ENCODE measurements around the gene PRKCA. TPM values are rescaled to one million over a fixed set of nuclear protein-coding genes. Genes with fewer than 3 reads are reported as not detected.

The PRKCA gene
- total and polyA plus RNA-seq, 3 experiments from 2014 or later, result 1.8 to 74.1 (median 73.9) TPM

GRCh38 chr17:66715076-66715675 lies 412.8 kb downstream of the PRKCA start:
- Histone ChIP-seq H3K27ac (ENCODE audit: low read depth, low read length) (no peak overlapping the region), H3K4me3 (ENCODE audit: low read length) (no peak overlapping the region), H3K36me3 (ENCODE audit: insufficient read depth, low read length) (no peaks in the 10 kb centered on the region), H3K9me3 (ENCODE audit: low read length) (no peaks in the 10 kb centered on the region), H3K4me1 (ENCODE audit: insufficient read depth, low read length) (peaks cover 23% of the 10 kb centered on the region), H3K27me3 (ENCODE audit: insufficient read depth, low read length, poor library complexity, severe bottlenecking) (no peaks in the 10 kb centered on the region)
- Mint-ChIP-seq H3K36me3 (peaks cover 0 to 9% (median 9%) of the 10 kb centered on the region in 3 donors), H3K4me3 (no peak overlapping the region), H3K27me3 (no peaks in the 10 kb centered on the region), H3K4me1 (peaks cover 46 to 49% (median 48%) of the 10 kb centered on the region in 3 donors), H3K9me3 (no peaks in the 10 kb centered on the region), H3K27ac (peak overlapping the region in 4 of 8 donors; percentile 26 to 95 (median 63))
- ChIA-PET POLR2A (interaction anchor here (0.7 kb wide), 1 partner anchor 163 kb away, joined by 5 read pairs; no protein-coding TSS in a partner anchor), CTCF (interaction anchor here (0.8 to 2.1 kb wide), 4 partner anchors 10 to 196 kb away, joined by 3 to 4 read pairs (median 3); no protein-coding TSS in a partner anchor)
- no peak for DNase-seq

- no peaks in the 10 kb centered on the region for H3K27me3 Mint-ChIP-seq
- no peaks in the 10 kb centered on the region for H3K9me3 Mint-ChIP-seq
- DNase-seq, result peak in 2 of 5 donors; percentile 12 to 23
- POLR2A ChIA-PET, result no interaction called here
- Histone ChIP-seq H3K9me3 (ENCODE audit: low read length) (no peaks in the 10 kb centered on the region), H3K27ac (ENCODE audit: low read depth, low read length) (no peak overlapping the region), H3K4me1 (ENCODE audit: insufficient read depth, low read length) (peaks cover 23% of the 10 kb centered on the region), H3K27me3 (ENCODE audit: insufficient read depth, low read length, poor library complexity, severe bottlenecking) (no peaks in the 10 kb centered on the region), H3K4me3 (ENCODE audit: low read length) (no peak overlapping the region), H3K36me3 (ENCODE audit: insufficient read depth, low read length) (no peaks in the 10 kb centered on the region)
- H3K36me3 Mint-ChIP-seq, result peaks cover 0 to 9% (median 7%) of the 10 kb centered on the region in 3 donors
- peaks cover 43 to 45% (median 45%) of the 10 kb centered on the region in 3 donors for H3K4me1 Mint-ChIP-seq
- H3K27ac Mint-ChIP-seq, result peak overlapping the region in 4 of 8 donors; percentile 18 to 42 (median 24)
- no peak overlapping the region for H3K4me3 Mint-ChIP-seq
- CTCF ChIA-PET, result interaction anchor here (0.7 to 0.8 kb wide), 2 partner anchors 10 to 195 kb away, joined by 3 read pairs; no protein-coding TSS in a partner anchor
Measured at GRCh38 chr17:66715745-66716156, 413.3 kb downstream of the PRKCA start.

DNA sequence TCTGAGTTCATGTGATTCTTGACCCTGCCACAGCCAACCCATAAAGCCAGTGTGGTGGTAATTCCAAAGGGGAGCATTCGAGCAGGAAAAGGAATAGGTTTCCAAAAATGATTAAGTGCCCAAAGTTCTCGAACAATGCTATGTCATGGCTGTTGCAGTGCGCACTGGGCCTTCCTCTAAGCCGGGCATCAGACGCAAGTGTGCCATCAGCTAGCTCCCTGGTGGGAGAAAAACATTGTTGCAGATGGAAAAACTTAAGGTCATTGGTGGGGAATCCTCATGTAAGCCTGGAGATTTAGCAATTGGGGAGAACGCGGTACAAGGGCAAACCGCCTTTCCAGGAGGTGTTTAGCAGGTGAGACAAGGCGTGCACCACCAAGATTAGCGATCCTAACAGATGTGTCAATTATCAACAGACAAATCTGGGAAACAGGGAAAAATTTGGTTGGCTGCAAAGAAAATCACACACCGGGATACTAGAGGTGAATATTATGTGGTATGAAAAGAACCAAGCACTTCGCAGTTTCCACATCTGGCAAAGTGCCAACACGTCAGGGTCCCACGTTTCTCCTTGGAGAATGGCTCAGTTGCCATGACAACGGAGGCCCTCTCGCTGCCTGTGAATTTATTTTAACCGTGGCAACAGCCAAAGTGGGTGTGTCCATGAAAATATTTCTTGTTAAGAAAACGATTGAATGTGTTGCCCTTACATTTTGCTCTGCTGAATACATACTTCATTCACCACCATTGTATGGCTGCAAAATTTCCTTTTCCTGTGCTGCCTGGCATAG lies 414.0 kb downstream of the PRKCA start:
- no peak overlapping the region for H3K4me3 ChIP-seq (ENCODE audit: low read length)
- peaks cover 23% of the 10 kb centered on the region for H3K4me1 ChIP-seq (ENCODE audit: insufficient read depth, low read length)
- CTCF ChIA-PET, result interaction anchor here (0.7 kb wide), 1 partner anchor 10 kb away, joined by 3 read pairs; no protein-coding TSS in a partner anchor
- Mint-ChIP-seq H3K9me3 (no peaks in the 10 kb centered on the region), H3K36me3 (peaks cover 0 to 9% (median 7%) of the 10 kb centered on the region in 3 donors), H3K27me3 (no peaks in the 10 kb centered on the region), H3K4me1 (peaks cover 39 to 40% (median 40%) of the 10 kb centered on the region in 3 donors), H3K4me3 (no peak overlapping the region), H3K27ac (peak overlapping the region in 1 of 8 donors; percentile 26)
- no peaks in the 10 kb centered on the region for H3K27me3 ChIP-seq (ENCODE audit: insufficient read depth, low read length, poor library complexity, severe bottlenecking)
- no peak for DNase-seq
- POLR2A ChIA-PET, result no interaction called here
- no peak overlapping the region for H3K27ac ChIP-seq (ENCODE audit: low read depth, low read length)
- no peaks in the 10 kb centered on the region for H3K9me3 ChIP-seq (ENCODE audit: low read length)
- no peaks in the 10 kb centered on the region for H3K36me3 ChIP-seq (ENCODE audit: insufficient read depth, low read length)

GRCh38 chr17:66717641-66718058 lies 415.2 kb downstream of the PRKCA start:
- H3K4me3 Mint-ChIP-seq, result no peak overlapping the region
- peaks cover 0 to 9% (median 7%) of the 10 kb centered on the region in 3 donors for H3K36me3 Mint-ChIP-seq
- POLR2A ChIA-PET, result no interaction called here
- H3K27ac Mint-ChIP-seq, result peak overlapping the region in 3 of 8 donors; percentile 17 to 25 (median 24)
- H3K36me3 ChIP-seq (ENCODE audit: insufficient read depth, low read length), result no peaks in the 10 kb centered on the region
- peaks cover 28% of the 10 kb centered on the region in 3 donors for H3K4me1 Mint-ChIP-seq
- H3K9me3 ChIP-seq (ENCODE audit: low read length), result no peaks in the 10 kb centered on the region
- no peaks in the 10 kb centered on the region for H3K9me3 Mint-ChIP-seq
- CTCF ChIA-PET, result no interaction called here
- H3K4me1 ChIP-seq (ENCODE audit: insufficient read depth, low read length), result peaks cover 14% of the 10 kb centered on the region
- H3K27me3 ChIP-seq (ENCODE audit: insufficient read depth, low read length, poor library complexity, severe bottlenecking), result no peaks in the 10 kb centered on the region
- H3K27me3 Mint-ChIP-seq, result no peaks in the 10 kb centered on the region
- no peak for DNase-seq
- no peak overlapping the region for H3K4me3 ChIP-seq (ENCODE audit: low read length)
- no peak overlapping the region for H3K27ac ChIP-seq (ENCODE audit: low read depth, low read length)

GRCh38 chr17:66720027-66720426 lies 417.6 kb downstream of the PRKCA start:
- Histone ChIP-seq H3K36me3 (ENCODE audit: insufficient read depth, low read length) (no peaks in the 10 kb centered on the region), H3K27me3 (ENCODE audit: insufficient read depth, low read length, poor library complexity, severe bottlenecking) (no peaks in the 10 kb centered on the region), H3K4me3 (ENCODE audit: low read length) (no peak overlapping the region), H3K27ac (ENCODE audit: low read depth, low read length) (no peak overlapping the region), H3K4me1 (ENCODE audit: insufficient read depth, low read length) (no peaks in the 10 kb centered on the region), H3K9me3 (ENCODE audit: low read length) (no peaks in the 10 kb centered on the region)
- Mint-ChIP-seq H3K9me3 (no peaks in the 10 kb centered on the region), H3K36me3 (peaks cover 0 to 8% (median 7%) of the 10 kb centered on the region in 3 donors), H3K4me3 (peak overlapping the region in 2 of 7 donors; percentile 15 to 47), H3K27ac (peak overlapping the region in 2 of 8 donors; percentile 30 to 68), H3K27me3 (no peaks in the 10 kb centered on the region), H3K4me1 (peaks cover 6 to 14% (median 9%) of the 10 kb centered on the region in 3 donors)
- ChIA-PET POLR2A (no interaction called here), CTCF (no interaction called here)
- no peak for DNase-seq

- DNase-seq, result no peak
- Histone ChIP-seq H3K36me3 (ENCODE audit: insufficient read depth, low read length) (no peaks in the 10 kb centered on the region), H3K4me1 (ENCODE audit: insufficient read depth, low read length) (no peaks in the 10 kb centered on the region), H3K4me3 (ENCODE audit: low read length) (no peak overlapping the region), H3K27ac (ENCODE audit: low read depth, low read length) (no peak overlapping the region), H3K9me3 (ENCODE audit: low read length) (no peaks in the 10 kb centered on the region), H3K27me3 (ENCODE audit: insufficient read depth, low read length, poor library complexity, severe bottlenecking) (no peaks in the 10 kb centered on the region)
- Mint-ChIP-seq H3K9me3 (no peaks in the 10 kb centered on the region), H3K36me3 (peaks cover 0 to 8% (median 7%) of the 10 kb centered on the region in 3 donors), H3K27me3 (no peaks in the 10 kb centered on the region), H3K4me3 (no peak overlapping the region), H3K4me1 (peaks cover 10 to 18% (median 13%) of the 10 kb centered on the region in 3 donors), H3K27ac (peak overlapping the region in 1 of 8 donors; percentile 51)
- ChIA-PET CTCF (no interaction called here), POLR2A (no interaction called here)
Measured at GRCh38 chr17:66720567-66720966, 418.2 kb downstream of the PRKCA start.

GRCh38 chr17:66722341-66722740 lies 419.9 kb downstream of the PRKCA start:
- peaks cover 0 to 8% (median 5%) of the 10 kb centered on the region in 3 donors for H3K36me3 Mint-ChIP-seq
- no peak overlapping the region for H3K27ac ChIP-seq (ENCODE audit: low read depth, low read length)
- no peaks in the 10 kb centered on the region for H3K27me3 Mint-ChIP-seq
- peaks cover 8 to 15% (median 11%) of the 10 kb centered on the region in 3 donors for H3K4me1 Mint-ChIP-seq
- no peaks in the 10 kb centered on the region for H3K9me3 ChIP-seq (ENCODE audit: low read length)
- H3K4me3 Mint-ChIP-seq, result no peak overlapping the region
- no peaks in the 10 kb centered on the region for H3K36me3 ChIP-seq (ENCODE audit: insufficient read depth, low read length)
- no peaks in the 10 kb centered on the region for H3K4me1 ChIP-seq (ENCODE audit: insufficient read depth, low read length)
- DNase-seq, result no peak
- H3K9me3 Mint-ChIP-seq, result no peaks in the 10 kb centered on the region
- H3K27me3 ChIP-seq (ENCODE audit: insufficient read depth, low read length, poor library complexity, severe bottlenecking), result no peaks in the 10 kb centered on the region
- H3K27ac Mint-ChIP-seq, result no peak overlapping the region
- ChIA-PET POLR2A (no interaction called here), CTCF (interaction anchor here (1.3 kb wide), 1 partner anchor 9 kb away, joined by 4 read pairs; no protein-coding TSS in a partner anchor)
- no peak overlapping the region for H3K4me3 ChIP-seq (ENCODE audit: low read length)

All from CD8-positive, alpha-beta memory T cell (primary cell).